Measurements from ENCODE around the gene CERT1. TPM values are rescaled to one million over a fixed set of nuclear protein-coding genes. Genes with fewer than 3 reads are reported as not detected.
"Not testable (repeated sequence)": the region's sequence is repeated elsewhere in the genome, so short reads cannot be mapped to it uniquely, and the experiment has no call there.

The CERT1 gene, protein sequence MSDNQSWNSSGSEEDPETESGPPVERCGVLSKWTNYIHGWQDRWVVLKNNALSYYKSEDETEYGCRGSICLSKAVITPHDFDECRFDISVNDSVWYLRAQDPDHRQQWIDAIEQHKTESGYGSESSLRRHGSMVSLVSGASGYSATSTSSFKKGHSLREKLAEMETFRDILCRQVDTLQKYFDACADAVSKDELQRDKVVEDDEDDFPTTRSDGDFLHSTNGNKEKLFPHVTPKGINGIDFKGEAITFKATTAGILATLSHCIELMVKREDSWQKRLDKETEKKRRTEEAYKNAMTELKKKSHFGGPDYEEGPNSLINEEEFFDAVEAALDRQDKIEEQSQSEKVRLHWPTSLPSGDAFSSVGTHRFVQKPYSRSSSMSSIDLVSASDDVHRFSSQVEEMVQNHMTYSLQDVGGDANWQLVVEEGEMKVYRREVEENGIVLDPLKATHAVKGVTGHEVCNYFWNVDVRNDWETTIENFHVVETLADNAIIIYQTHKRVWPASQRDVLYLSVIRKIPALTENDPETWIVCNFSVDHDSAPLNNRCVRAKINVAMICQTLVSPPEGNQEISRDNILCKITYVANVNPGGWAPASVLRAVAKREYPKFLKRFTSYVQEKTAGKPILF
- 10 to 100 TPM; 41.4 to 63.4 (median 45.0) TPM for total RNA-seq
- long read RNA-seq, donor 1, transcript COL4A3BP-222 (17 exons, 3,154 nt), result major isoform, 16 of 30 reads
- long read RNA-seq, donor 1, partial matches to known transcripts, result 5 of 30 reads
- long read RNA-seq, donor 1, other reads (novel, unspliced or antisense), result 6 of 30 reads
- long read RNA-seq, donor 2, transcript COL4A3BP-222 (17 exons, 3,154 nt), result major isoform, 10 of 25 reads
- long read RNA-seq, donor 2, partial matches to known transcripts, result 8 of 25 reads
- long read RNA-seq, donor 2, other reads (novel, unspliced or antisense), result 4 of 25 reads

DNA sequence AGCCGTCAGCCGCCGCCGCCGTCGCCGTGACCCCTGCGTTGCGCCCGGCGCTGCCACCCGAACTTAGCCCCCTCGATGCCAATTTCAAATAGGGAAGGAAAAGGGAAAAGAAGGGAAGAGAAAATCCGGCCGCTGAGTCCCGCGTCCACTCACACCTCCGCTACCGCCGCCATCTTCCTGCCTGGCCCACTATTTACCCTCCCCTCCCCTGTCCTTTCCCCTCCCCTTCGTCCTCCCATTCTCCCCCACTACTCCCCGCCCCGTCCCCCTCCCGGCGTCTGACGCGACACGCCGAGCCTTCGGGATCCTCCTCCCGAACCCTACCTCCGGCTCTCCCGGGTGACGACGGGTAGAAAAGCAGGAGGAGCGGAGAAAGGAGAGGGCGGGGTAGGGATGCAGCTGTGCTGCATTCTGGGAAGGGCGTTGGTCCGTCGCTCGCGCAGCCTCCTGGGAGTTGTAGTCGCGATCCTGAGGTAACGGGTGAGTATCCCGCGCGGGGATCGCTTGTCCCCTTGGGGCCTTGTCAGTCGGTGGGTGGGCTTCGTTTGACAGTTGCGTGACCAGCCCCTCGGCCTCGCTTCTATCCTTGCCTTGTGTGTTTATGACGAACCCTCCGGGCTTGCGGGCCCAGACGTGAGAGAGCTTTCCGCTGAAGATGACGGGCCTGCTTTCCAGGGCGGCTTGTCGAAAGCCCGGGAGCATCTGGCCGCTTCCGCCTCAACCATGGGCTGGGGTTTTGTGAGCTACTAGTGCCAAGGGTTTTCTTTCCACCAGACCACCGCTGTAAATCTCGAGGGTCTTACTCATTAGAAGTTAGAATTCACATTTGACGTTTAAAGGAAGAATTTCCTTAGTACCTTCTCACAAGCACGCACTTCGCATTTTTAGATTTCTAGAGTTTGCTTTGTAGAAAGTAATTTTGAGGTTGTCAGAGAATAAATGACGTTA lies at the start of gene CERT1, which contains the start of gene POLK:
TSS of gene CERT1 (minus strand) at position 195 of the 948 bp plus-strand sequence. CDS start 422 bp downstream, outside the sequence.
TSS of gene POLK (plus strand) at position 457 of the 948 bp plus-strand sequence.
- intact Hi-C loops (cut with DNase I, micrococcal nuclease), result no loop called here
- no peak for TF ChIP-seq CTCF (IDR thresholded peaks at IDR 0.05)
- H3K9me3 ChIP-seq, result no peaks in the 10 kb centered on the region
- ATAC-seq (peak; percentile 97), DNase-seq (peak; percentile 98)
- H3K4me3 ChIP-seq, result peak within 1 kb of the TSS; percentile 88
- H3K36me3 ChIP-seq (ENCODE audit: low read depth), result no peaks in the 10 kb centered on the region
- H3K4me1 ChIP-seq (ENCODE audit: low read depth), result peaks cover 21% of the 10 kb centered on the region

- H3K36me3 ChIP-seq (ENCODE audit: low read depth); H3K4me1 ChIP-seq (ENCODE audit: low read depth); intact Hi-C loops (cut with DNase I, micrococcal nuclease); H3K9me3 ChIP-seq; DNase-seq; H3K4me3 ChIP-seq; ATAC-seq: not testable (repeated sequence)
Measured at GRCh38 chr5:75560655-75561054, 49.2 kb upstream of the CERT1 start.

DNA sequence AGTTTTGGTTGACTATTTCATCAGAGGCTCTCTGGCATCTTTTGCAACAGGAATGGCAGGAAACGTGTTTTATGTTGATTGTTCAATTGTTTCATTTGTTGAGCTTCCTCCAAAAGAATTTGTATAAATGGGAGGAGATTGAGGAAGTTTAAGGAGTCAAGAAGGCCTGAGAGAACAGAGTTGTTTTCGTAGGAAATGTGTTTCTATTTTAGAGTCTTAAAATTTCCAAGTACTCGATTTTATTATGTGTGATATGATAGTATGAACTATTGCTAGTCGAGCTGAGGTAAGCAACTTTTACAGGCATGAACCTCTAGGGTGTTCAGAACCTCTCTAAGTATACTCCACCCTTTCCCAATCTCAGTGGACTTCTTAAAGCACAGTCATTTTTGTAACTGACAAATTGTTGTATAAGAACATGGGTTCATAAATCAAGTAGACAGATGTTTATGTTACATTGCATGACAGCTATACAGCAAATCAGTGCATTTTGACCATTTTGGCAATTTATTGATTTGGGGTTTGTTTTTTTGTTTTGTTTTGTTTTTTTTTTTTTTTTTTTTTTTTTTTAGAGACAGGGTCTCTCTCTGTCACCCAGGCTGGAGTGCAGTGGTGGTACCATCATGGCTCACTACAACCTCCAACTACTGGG lies 47.7 kb upstream of the CERT1 start:
- no peaks in the 10 kb centered on the region for H3K4me1 ChIP-seq (ENCODE audit: low read depth)
- intact Hi-C loops (cut with DNase I, micrococcal nuclease), result no loop called here
- H3K4me3 ChIP-seq, result no peak overlapping the region
- ATAC-seq, result no peak
- H3K9me3 ChIP-seq, result peaks cover 10% of the 10 kb centered on the region
- TF ChIP-seq CTCF (IDR thresholded peaks at IDR 0.05), result no peak
- no peaks in the 10 kb centered on the region for H3K36me3 ChIP-seq (ENCODE audit: low read depth)
- DNase-seq, result no peak

DNA sequence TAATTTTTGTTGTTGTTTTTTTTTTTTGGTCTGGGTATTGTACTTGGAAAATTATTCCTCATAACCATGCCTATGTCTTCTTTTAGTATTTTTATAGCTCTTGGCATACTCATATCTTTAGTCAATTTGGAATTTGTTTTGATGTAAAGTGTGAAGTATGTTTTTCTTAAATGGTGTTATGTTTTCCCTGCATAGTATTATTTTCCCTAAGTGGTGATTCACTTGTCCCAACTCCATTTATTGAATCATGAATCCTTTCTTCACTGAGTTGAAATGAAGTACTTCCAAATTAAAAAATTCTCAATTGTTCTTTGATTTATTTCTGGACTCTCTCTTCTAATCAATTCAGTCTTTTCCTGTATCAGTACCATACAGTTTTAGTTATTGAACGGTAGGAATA lies 46.8 kb upstream of the CERT1 start:
- no peaks in the 10 kb centered on the region for H3K36me3 ChIP-seq (ENCODE audit: low read depth)
- peaks cover 6% of the 10 kb centered on the region for H3K9me3 ChIP-seq
- H3K4me1 ChIP-seq (ENCODE audit: low read depth), result no peaks in the 10 kb centered on the region
- intact Hi-C loops (cut with DNase I, micrococcal nuclease), result no loop called here
- no peak overlapping the region for H3K4me3 ChIP-seq
- no peak for TF ChIP-seq CTCF (IDR thresholded peaks at IDR 0.05)
- DNase-seq (no peak), ATAC-seq (no peak)

DNA sequence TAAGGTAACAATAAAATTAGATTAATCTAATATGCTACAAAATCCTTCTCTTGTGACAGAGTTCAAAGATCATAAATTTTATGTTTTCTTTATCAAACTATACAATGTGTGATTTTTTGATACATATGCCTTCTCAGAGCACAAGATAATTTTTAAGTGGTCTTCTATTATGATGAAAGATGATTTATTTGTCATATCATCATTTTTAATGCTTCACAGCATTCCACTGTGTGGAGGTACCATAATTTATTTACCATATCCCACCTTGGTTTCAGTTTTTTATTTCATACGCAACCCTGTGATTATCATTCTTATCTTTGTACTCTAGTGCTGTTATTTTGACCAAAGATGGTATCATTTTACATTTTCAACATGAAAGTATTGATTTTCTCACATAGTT lies 41.9 kb upstream of the CERT1 start:
- Histone ChIP-seq H3K4me1 (ENCODE audit: low read depth) (no peaks in the 10 kb centered on the region), H3K36me3 (ENCODE audit: low read depth) (no peaks in the 10 kb centered on the region), H3K9me3 (no peaks in the 10 kb centered on the region), H3K4me3 (no peak overlapping the region)
- TF ChIP-seq CTCF (IDR thresholded peaks at IDR 0.05), result no peak
- intact Hi-C loops (cut with DNase I, micrococcal nuclease), result no loop called here
- no peak for DNase-seq
- ATAC-seq, result no peak

All from mucosa of descending colon (tissue), 3 donors.